GM11168 (cell line): ENCODE measurements around the gene OXCT1.
"Not testable (repeated sequence)": the region's sequence is repeated elsewhere in the genome, so short reads cannot be mapped to it uniquely, and the experiment has no call there.

ENCODE experiments used
- in situ Hi-C: fragments of 300-500 bp; cut with MboI; formaldehyde crosslinking; loops from one replicate; pipeline ENCODE4 v1.12.0; 2022; ENCODE audit warnings: low sequenced_read_pairs; ENCODE audit not compliant: unreplicated experiment

Gene OXCT1

DNA sequence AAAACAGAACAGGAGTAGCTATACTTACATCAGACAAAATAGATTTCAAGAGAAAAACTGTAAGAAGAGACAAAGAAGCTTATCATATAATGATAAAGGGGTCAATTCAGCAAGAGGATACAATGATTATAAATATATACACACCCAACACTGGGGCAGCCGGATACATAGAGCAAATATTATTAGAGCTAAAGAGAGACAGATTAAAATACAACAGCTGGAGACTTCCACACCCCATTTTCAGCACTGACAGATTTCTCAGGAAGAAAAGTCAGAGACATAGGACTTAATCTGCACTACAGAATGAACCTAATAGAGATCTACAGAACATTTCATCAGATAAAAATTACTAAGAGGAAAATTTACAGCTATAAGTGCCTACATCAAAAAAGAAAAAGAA lies 35.7 kb downstream of the OXCT1 start:
- in situ Hi-C loops: loop anchor here (5.0 kb wide), 1 partner anchor 122 kb away; no protein-coding TSS in a partner anchor

DNA sequence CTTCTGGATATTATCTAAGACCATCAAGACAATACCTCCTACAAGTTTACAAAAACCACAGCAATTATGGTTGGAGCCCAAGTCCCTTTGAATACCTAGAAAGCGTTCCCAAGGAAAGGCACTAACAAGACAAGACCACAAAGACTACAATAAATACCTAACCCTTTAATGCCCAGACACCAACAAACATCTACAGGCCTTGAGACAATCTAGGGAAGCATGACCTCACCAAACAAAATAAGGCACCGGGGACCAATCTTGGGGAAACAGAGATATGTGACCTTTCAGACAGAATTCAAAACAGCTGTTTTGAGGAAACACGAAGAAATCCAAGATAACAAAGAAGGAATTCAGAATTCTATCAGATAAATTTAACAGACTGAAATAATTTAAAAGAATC lies 37.8 kb downstream of the OXCT1 start:
- in situ Hi-C loops: loop anchor here (5.0 kb wide), 1 partner anchor 120 kb away; no protein-coding TSS in a partner anchor

DNA sequence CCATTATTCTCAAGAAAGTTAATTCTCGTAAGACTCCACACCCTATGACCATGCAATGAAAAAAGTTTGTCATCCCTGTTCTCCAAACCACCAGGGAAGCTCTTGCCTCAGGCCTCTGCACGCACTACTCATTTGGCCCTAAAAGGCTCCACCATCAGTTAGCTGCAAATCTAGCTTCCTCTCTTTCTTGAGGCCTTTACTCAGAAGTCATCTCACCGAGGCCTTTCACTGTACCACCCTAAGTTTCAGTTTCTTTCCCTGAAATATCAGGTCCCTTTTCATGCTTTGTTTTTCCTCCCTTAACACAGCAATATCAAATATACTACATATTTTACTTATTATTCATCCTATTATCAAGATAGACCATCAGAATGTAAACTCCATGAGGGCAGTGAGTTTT lies 39.1 kb downstream of the OXCT1 start:
- in situ Hi-C loops: loop anchor here (5.0 kb wide), 1 partner anchor 119 kb away; no protein-coding TSS in a partner anchor

DNA sequence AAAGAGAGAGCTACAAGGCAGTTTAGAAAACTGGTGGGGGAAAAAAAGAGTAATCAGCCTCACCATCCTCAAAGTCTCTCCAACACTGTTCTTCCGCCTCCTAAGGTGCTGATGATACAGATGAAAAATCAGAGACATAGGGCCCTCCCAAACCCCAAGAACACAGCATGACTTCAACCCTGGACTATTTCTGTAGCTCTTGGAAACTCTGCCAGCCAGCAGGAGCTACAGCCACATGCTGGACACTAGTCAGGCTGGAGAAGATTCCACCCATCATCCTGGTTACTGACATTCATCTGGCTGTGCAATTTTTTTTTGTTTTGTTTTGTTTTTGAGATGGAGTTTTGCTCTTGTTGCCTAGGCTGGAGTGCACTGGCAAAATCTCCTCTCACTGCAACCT lies 42.4 kb downstream of the OXCT1 start:
- in situ Hi-C loops: no loop called here

DNA sequence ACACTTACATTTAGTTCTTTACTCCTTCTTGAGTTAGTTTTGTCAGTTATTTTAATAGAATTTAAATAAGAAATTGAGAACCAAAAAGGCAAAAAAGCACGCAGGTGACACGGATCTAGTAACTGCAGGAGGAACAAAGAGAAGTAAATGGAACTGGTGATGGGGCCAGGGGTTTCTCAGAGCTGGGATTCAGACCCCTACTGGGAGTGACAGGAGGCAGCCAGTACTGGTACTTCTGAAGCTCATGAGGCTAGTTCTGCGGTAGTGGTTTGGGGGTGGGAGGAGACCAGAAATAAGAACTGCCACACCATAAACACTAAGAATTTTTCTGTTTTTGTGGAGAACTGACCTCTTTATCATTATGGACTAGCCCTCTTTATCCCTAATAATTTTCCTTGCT lies 48.2 kb downstream of the OXCT1 start:
- in situ Hi-C loops: no loop called here

DNA sequence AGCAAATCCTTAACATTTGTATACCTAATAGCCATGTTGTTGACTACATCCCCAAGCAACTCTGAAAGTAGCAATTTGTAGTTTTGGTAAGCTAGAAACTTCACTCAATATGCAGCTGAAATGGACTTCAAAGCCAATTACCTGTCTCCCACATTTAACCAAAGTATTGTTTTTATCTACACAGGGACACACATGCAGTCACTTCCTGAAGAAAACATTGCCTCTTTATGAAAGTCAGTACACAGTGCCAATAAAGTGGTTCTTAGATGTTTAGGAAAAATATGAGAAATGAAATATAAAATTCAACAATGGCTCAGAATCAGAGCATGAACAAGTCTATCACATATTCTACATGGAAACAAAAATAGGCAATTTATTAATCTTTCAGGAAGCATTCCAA lies 49.2 kb downstream of the OXCT1 start:
- in situ Hi-C loops: no loop called here

DNA sequence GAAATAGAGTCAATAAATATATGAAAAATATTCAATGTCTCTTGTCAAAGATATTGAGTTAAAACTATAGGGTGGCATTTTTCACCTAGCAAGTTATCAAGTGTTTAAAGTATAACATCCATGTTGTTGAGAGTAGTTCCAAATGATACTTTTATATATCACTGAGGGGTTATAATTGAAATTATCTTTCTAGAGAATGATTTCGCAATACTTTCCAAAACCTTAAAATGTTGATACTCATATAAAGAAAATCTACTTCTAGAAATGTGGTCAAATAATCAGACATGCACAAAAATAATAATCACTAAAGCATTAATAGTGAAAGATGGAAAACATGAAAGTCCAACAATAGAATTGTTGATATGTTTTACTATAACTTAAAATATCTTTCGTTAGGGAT lies 50.1 kb downstream of the OXCT1 start:
- in situ Hi-C loops: no loop called here

DNA sequence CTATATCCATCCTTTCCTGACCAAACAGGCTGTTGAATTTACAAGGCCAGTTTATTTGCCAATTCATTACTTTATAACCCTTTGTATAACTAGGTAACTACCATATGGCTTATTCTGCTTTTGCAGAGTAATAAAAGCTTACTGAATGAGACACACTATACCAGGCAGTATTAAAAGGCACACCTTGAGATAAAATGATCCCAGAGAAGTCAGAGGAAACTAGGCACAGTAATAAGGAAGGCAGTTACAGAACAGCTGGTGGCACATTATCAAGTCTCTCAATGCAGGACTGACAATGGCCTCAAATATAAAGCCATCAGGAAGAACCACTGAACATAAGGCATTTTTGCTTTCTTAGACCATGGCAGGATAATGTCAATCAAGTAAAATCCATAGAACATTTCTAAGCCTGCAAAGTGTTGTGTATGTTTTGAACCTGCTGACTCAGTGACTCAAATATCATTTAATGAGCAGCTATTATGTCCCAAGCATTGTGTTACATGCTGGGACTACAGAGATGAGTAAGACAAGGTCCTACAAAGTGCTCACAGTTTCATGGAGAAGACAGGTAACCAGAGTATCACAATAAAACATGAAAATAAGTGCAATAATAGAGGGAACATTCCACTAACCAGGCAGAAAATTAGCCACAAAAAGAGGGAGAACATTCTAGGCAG lies 52.5 kb downstream of the OXCT1 start:
- in situ Hi-C loops: no loop called here

DNA sequence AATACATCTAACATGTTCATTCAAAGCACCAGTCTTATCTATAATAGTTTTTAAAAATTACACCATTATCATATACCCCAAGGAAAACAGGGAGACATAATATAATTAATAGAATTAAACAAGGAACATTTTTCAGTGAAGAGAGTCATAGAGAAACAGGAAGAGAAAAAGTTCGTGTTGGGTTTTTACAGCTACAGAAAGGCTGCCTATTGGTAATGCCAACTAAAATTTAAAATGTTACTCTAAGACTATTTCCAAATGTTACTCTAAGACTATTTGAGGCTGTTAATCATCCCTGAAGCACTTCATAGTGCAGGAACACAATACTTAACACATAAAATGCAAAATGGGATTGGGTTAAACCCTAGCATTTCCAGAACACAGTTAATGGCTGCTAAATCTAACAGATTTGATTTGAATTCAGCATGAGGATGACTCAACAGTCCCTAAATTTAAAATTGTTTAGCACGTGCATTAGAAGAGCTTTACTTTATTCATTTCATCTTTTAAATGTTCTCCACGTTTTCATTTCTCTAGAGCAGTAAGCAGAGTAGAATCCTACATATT lies 54.5 kb downstream of the OXCT1 start:
- in situ Hi-C loops: no loop called here

DNA sequence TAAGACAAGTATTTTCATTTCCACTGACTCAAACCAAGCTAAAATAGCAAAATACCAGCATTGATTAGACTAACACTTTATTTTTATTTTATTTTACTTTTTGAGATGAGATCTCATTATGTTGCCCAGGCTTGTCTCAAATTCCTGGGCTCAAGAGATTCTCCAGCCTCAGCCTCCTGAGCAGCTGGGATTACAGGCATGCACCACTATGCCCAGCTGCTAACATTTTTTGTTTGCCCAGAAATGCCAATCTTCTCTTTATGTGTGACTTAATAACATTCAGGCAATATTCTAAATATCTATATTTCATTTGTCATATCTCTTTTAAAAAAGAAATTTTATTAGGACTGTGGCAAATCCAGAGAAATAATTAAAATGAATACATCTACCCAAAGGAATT lies 55.0 kb downstream of the OXCT1 start:
- in situ Hi-C loops: no loop called here

DNA sequence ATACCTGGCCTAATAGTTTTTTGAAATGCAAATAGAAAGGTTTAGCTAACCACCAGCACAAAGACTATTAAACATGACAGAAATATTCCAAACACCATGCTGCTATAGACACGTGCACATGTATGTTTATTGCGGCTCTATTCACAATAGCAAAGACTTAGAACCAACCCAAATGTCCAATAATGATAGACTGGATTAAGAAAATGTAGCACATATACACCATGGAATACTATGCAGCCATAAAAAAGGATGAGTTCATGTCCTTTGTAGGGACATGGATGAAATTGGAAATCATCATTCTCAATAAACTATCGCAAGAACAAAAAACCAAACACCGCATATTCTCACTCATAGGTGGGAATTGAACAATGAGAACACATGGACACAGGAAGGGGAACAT lies 55.9 kb downstream of the OXCT1 start:
- in situ Hi-C loops: not testable (repeated sequence)

DNA sequence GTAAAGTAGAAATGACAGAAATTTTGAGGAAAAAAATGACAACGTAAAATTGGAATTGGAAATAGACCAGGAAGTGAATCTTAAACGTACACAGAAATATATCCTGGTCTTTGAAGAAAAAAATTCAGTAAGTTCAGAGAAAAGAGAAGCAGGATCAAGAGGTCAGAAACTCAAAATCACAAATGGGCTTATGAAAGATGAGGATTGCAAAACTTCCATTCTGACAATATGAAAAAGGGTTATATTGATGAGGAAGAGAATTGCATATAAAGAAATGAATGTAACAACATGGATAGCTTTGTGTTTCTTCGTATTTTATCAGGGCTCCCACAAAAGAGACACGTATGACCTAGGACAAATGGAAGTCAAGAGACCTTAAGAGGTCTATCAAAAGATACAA lies 58.1 kb downstream of the OXCT1 start:
- in situ Hi-C loops: no loop called here

DNA sequence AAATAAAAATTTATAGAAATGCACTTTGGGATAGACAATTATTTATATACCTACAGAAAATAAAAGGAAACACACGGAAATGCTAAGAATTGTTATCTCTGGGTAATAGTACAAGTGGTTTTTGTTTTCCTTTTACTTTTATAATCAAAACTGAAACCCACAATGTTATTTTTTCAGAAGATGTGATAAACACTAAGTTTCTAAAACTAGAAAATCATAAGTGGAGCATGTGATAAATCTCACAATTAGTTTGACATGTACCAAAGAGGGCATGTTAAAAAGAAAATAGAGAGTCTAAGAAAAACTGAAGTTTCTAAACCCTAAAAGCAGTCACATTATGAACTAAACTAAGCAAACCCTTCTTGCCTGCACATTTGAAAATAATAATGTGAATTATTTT lies 61.1 kb downstream of the OXCT1 start:
- in situ Hi-C loops: no loop called here

DNA sequence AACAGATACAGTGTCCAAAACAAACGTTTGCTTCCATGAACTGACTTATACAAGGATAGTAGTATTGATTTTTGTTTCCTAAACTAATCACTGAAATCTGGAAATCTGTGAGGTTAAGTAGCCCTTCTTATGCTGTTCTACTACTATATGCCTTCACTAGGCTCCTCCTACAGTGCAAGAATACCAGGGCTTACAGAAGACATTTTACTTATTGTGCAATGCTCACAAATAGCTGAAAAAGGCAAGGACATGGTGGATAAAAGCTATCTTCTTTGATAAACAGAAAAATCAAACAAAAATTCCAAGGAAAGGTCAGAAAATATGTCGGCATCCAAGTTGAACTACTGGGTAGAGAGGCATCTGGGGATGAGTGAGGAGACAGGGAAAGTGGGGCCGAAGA lies 61.9 kb downstream of the OXCT1 start:
- in situ Hi-C loops: no loop called here

DNA sequence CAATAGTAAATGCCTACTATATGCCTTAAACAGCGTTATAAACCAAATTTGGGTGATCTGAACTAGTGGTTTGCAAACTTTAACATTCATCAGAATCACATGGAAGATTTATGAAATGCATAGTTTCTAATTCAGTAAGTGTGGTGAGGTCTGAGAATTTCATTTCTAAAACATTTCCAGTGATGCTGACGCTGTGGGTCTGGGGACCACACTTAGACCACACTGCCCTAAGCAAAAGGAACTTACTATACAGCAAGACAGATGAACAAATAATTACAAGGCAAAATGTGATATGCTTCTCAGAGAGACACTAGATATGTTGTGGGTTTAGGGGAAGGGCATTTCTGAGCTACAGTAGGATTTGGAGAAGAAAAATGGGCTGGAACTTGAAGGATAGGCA lies 72.6 kb downstream of the OXCT1 start:
- in situ Hi-C loops: no loop called here

DNA sequence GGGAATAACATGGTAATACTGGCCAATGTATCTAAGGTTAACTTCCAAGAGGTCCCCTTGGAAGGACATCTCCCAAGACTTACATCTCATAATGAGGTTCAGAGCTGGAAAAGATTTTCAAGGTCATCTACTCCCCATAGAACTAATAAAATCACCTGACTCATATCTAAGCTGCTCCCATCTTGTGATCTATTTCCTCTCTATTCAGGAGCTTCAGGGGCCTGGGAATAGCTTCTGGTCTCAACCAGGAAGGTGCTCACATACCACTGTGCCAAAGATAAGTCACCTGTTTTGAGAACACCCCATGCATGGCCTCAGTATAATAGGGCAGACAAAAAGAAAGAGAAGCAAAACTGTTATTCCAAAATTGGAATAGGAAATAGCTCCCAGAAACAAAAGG lies 74.2 kb downstream of the OXCT1 start:
- in situ Hi-C loops: no loop called here

DNA sequence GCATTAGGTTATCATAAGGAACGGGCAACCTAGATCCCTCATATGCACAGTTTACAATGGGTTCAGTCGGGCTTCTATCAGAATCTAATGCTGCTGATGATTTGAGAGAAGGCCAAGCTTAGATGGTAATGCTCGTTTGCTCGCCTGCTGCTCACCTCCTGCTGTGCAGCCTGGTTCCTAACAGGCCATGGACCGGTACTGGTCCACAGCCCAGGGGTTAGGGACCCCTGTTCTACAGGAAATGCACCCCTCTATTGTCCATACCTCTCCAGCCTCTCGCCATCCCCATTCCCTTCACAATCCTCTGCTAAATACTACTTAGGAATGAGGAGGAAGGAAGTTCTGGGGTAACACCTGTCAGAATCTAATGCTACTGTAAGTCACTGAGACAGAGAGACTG lies 75.1 kb downstream of the OXCT1 start:
- in situ Hi-C loops: no loop called here

DNA sequence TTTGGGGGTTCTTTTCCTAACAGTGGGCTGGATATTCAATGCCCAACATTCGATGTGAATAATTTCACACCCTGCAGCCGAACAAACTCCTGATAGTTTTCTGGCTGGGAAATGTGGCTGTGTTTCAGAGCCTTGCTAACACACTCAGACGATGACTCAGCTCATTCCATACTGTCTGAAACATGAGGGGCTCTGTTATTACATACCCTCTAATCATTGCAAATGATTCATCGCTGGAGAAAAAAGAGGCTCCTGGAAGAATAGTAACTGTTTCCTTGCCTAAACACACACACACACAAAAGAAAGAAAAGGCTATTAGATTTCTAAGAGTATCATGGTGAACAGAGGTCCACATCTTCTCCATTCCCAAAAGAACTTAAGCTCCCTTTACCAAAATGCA lies 75.8 kb downstream of the OXCT1 start:
- in situ Hi-C loops: no loop called here

DNA sequence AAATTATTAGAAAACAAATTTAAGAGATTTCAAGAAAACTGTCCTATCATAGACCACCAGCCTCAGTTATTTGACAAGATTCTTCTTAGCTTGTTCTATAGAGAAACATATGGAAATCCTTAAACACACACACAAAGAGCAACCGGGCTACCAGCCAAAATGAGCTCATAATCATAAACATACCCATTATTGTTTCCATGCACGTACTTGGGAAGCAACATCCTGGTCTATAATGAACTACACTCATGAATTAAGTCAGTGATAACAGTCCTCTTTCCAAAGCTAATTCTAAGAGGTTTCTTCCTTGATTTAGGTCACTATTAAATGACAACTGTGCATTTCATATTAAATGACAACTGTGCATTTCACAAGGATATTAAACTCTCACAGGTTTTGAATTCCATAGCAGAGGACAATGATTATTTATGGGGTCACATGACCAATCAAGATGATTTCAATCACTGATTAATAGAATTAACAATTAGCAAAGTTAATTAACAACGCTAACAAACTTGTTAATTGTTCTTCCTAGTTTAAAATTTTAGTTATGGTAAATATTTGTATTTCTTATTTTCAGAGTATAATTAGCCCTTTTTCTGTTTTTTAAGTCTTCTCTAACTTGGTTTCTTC lies 77.0 kb downstream of the OXCT1 start:
- in situ Hi-C loops: no loop called here

DNA sequence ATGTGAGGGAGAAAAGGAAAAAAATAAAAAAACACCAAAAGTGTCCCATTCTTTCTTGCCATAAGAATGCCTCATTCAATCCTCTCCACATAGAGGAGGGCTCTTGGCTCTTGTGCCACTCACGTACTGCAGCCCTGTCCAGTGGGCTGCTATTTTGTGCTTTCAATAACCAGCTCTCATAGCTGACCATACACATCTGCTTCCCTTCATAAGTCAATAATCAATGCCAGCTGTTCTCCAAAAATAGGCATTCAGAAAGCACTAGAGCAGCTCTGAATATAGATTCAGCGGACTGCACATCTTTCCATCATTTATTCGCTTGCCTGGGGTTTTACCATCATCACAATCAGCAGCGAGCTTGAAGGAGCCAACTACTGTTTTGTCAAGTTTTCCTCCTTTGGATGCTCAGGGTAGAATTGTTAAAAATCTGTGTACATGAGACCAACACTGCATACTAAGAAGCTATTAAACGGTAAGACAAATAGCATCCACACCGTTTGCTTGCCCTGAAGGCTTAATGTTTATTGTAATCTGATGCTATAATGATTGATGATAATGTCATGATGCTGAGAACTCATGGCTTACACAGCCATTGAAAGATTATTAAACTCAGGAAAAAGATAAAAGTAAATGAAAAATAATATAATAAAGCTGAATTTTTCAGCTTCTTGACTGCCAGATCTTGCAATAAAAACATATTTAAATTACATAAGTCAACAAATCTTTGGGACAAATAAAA lies 80.0 kb downstream of the OXCT1 start:
- in situ Hi-C loops: no loop called here

DNA sequence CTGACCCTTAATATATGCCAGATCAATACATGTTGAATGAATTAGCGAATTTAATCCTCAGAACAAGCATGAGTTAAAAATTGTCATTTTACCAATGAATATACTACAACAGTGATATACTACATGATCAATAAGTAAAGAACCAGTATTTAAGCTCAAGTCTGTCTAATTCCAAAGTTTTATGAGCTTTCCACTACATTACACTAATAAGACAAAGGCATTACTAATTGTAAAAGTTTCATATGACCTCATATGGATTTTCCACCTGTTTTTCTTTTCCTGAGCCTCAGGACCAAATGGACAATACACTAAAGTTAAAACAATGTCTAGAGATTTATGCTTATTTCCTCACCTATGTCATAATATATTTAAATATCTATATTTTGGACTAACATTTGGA lies 80.8 kb downstream of the OXCT1 start:
- in situ Hi-C loops: no loop called here
